Measurements from ENCODE around the gene UVSSA. TPM values are rescaled to one million over a fixed set of nuclear protein-coding genes. Genes with fewer than 3 reads are reported as not detected.
"Not testable (repeated sequence)": the region's sequence is repeated elsewhere in the genome, so short reads cannot be mapped to it uniquely, and the experiment has no call there.

Gene UVSSA
- polyA plus RNA-seq, 4 donors, result 6.5 to 11.1 (median 8.9) TPM

GRCh38 chr4:1414831-1415680 lies 68.0 kb downstream of the UVSSA start:
- no peak for DNase-seq (ENCODE audit: low read depth in 4 of 4, low spot score in 3 of 4)

GRCh38 chr4:1415681-1415981 lies 68.6 kb downstream of the UVSSA start:
- DNase-seq (ENCODE audit: low read depth in 4 of 4, low spot score in 3 of 4), result no peak

GRCh38 chr4:1416051-1416947 lies 69.3 kb downstream of the UVSSA start:
- DNase-seq (ENCODE audit: low read depth in 4 of 4, low spot score in 3 of 4), result no peak

- DNase-seq (ENCODE audit: low read depth in 4 of 4, low spot score in 3 of 4), result no peak
Measured at GRCh38 chr4:1416948-1417260, 69.9 kb downstream of the UVSSA start.

- no peak for DNase-seq (ENCODE audit: low read depth in 4 of 4, low spot score in 3 of 4)
Measured at GRCh38 chr4:1417522-1418390, 70.7 kb downstream of the UVSSA start.

- DNase-seq (ENCODE audit: low read depth in 4 of 4, low spot score in 3 of 4), result no peak
Measured at GRCh38 chr4:1418494-1419285, 71.7 kb downstream of the UVSSA start.

GRCh38 chr4:1419708-1420107 lies 72.7 kb downstream of the UVSSA start:
- DNase-seq (ENCODE audit: low read depth in 4 of 4, low spot score in 3 of 4), result no peak

- no peak for DNase-seq (ENCODE audit: low read depth in 4 of 4, low spot score in 3 of 4)
Measured at GRCh38 chr4:1421657-1422056, 74.6 kb downstream of the UVSSA start.

GRCh38 chr4:1427010-1427409 lies 80.0 kb downstream of the UVSSA start:
- DNase-seq (ENCODE audit: low read depth in 4 of 4, low spot score in 3 of 4), result no peak

GRCh38 chr4:1443688-1444172 lies 96.7 kb downstream of the UVSSA start:
- not testable (repeated sequence) for DNase-seq (ENCODE audit: low read depth in 4 of 4, low spot score in 3 of 4)

Other genes starting within 250 kb of the UVSSA start
- 10 to 100 TPM; 10.8 to 16.8 (median 13.0) TPM for gene RNF212, start 233.6 kb upstream of the UVSSA start, polyA plus RNA-seq (ENCODE audit: insufficient read length in 4 of 4)
- gene SPON2, start 174.6 kb upstream of the UVSSA start, polyA plus RNA-seq (ENCODE audit: insufficient read length in 4 of 4), result 10 to 100 TPM in 2 of 4 donors, 1 to 10 TPM in 2; 9.3 to 18.3 (median 10.6) TPM
- gene CTBP1, start 98.1 kb upstream of the UVSSA start, polyA plus RNA-seq (ENCODE audit: insufficient read length in 4 of 4), result 100 to 1,000 TPM; 130 to 166 (median 139) TPM
- gene MAEA, start 57.3 kb upstream of the UVSSA start, polyA plus RNA-seq (ENCODE audit: insufficient read length in 4 of 4), result 10 to 100 TPM; 60.1 to 79.2 (median 65.7) TPM
- not detected for gene NKX1-1, start 59.2 kb downstream of the UVSSA start, polyA plus RNA-seq (ENCODE audit: insufficient read length in 4 of 4)